ENCODE results near the gene KPNA3.

Gene KPNA3

DNA sequence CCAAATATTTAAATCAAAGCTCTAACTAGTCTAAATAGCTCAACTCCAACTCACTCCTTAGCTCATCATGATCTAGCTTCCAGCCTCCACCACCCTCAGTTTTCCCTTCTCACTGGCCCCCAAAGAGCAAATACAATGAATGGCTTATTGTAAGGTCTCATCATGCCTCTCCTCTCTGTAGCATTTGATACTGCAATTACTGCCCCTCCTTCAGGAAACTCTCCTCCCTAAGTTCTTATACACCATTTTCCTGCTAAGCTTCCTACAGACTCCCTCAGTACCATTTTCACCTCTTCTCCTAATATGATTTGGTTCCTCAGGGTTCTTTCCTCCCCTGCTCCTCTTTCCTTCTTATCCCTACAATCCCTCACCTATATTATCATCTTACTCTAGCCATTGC, 12.8 kb downstream of the KPNA3 start:
- no peak overlapping the region for H2BK12ac ChIP-seq (ENCODE audit: low read length in 2 of 2)
- no peak overlapping the region for H2BK120ac ChIP-seq (ENCODE audit: low read depth, low read length)
- no peak overlapping the region for H4K91ac ChIP-seq (ENCODE audit: low read length)
- no peak overlapping the region for H3K4me2 ChIP-seq (ENCODE audit: low read length, poor library complexity, severe bottlenecking)
- no peak overlapping the region for H3K27ac ChIP-seq (ENCODE audit: low read length, poor library complexity, severe bottlenecking)
- H3K4me3 ChIP-seq (ENCODE audit: insufficient read depth in 1 of 2, low read depth in 1 of 2, low read length in 2 of 2): no peak overlapping the region
- H2BK5ac ChIP-seq (ENCODE audit: low read depth, low read length, poor library complexity, severe bottlenecking): no peak overlapping the region
- H4K8ac ChIP-seq (ENCODE audit: low read length): no peak overlapping the region
- DNase-seq: no peak
- no peak overlapping the region for H3K9ac ChIP-seq (ENCODE audit: low read length)
- no peaks in the 10 kb centered on the region for H3K36me3 ChIP-seq (ENCODE audit: control insufficient read depth in 1 of 2, insufficient read depth in 2 of 2, low read depth in 1 of 2, low read length in 2 of 2)
- no peak overlapping the region for H2AFZ ChIP-seq (ENCODE audit: low read depth, low read length)
- peaks cover 7% of the 10 kb centered on the region for H3K4me1 ChIP-seq (ENCODE audit: control insufficient read depth, insufficient read depth, low read depth, low read length)
- H3K79me1 ChIP-seq (replicated peaks; ENCODE audit: low read length, poor library complexity, severe bottlenecking): peaks cover 9% of the 10 kb centered on the region
- H2BK15ac ChIP-seq (ENCODE audit: low read depth, poor library complexity, severe bottlenecking): no peak overlapping the region
- H3K18ac ChIP-seq (ENCODE audit: low read depth in 1 of 2, low read length in 2 of 2): no peak overlapping the region
- no peak overlapping the region for H3K14ac ChIP-seq (ENCODE audit: low read length in 2 of 2)
- H3K4ac ChIP-seq (ENCODE audit: low read depth in 1 of 2, low read length in 2 of 2): no peak overlapping the region
- no peaks in the 10 kb centered on the region for H3K9me3 ChIP-seq (ENCODE audit: control insufficient read depth, low read length)
- no peaks in the 10 kb centered on the region for H3K27me3 ChIP-seq (ENCODE audit: control insufficient read depth in 1 of 2, insufficient read depth in 1 of 2, low read length in 2 of 2)
- H2AK5ac ChIP-seq (ENCODE audit: low read length, severe bottlenecking): no peak overlapping the region
- H3K23ac ChIP-seq (ENCODE audit: low read length in 2 of 2): no peak overlapping the region

DNA sequence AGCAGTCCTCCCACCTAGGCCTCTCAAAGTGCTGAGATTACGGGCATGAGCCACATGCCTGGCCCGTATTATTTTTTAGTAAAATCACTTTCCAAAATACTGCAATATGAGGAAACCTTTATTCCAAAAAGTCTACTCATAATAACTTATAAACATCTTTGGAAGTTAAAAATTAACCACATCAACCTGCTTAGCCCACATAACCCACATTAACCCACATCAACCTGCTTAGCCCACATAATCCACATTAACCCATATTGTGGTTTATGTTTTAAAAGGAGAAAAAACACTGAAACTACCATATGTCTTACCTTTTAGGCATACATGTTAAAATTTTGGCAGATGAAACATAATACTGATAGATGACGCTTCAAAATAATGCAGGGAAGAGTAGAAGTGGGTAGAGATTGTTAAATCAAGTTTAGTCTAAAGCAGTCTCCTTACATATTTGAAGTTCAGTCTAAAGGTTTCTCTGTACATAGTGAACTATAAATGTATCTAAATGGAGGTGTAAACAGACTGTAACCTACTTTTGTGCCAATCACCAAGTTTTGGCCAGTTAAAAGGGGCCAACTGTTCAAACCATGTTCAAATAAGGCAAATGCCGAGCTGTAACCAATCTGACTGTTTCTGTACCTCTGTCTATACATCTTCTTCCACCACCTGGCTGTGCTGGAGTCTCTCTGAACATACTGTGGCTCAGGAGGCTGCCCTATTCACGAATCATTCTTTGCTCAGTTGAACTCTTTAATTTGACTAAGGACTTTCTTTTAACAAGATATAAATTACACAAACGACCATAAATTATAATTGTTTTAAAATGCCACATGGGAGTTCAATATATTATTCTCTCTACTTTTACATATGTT, 14.5 kb downstream of the KPNA3 start:
- H3K27me3 ChIP-seq (ENCODE audit: control insufficient read depth in 1 of 2, insufficient read depth in 1 of 2, low read length in 2 of 2): no peaks in the 10 kb centered on the region
- no peaks in the 10 kb centered on the region for H3K9me3 ChIP-seq (ENCODE audit: control insufficient read depth, low read length)
- no peak overlapping the region for H3K23ac ChIP-seq (ENCODE audit: low read length in 2 of 2)
- H3K27ac ChIP-seq (ENCODE audit: low read length, poor library complexity, severe bottlenecking): no peak overlapping the region
- WGBS: 99% methylated on average over 5 of the region's 6 CpGs
- no peak overlapping the region for H2AFZ ChIP-seq (ENCODE audit: low read depth, low read length)
- H2AK5ac ChIP-seq (ENCODE audit: low read length, severe bottlenecking): no peak overlapping the region
- no peak overlapping the region for H3K18ac ChIP-seq (ENCODE audit: low read depth in 1 of 2, low read length in 2 of 2)
- no peaks in the 10 kb centered on the region for H3K36me3 ChIP-seq (ENCODE audit: control insufficient read depth in 1 of 2, insufficient read depth in 2 of 2, low read depth in 1 of 2, low read length in 2 of 2)
- H3K4me3 ChIP-seq (ENCODE audit: insufficient read depth in 1 of 2, low read depth in 1 of 2, low read length in 2 of 2): no peak overlapping the region
- H3K4me2 ChIP-seq (ENCODE audit: low read length, poor library complexity, severe bottlenecking): no peak overlapping the region
- H3K14ac ChIP-seq (ENCODE audit: low read length in 2 of 2): no peak overlapping the region
- no peak overlapping the region for H4K91ac ChIP-seq (ENCODE audit: low read length)
- H2BK15ac ChIP-seq (ENCODE audit: low read depth, poor library complexity, severe bottlenecking): no peak overlapping the region
- no peak overlapping the region for H2BK120ac ChIP-seq (ENCODE audit: low read depth, low read length)
- H3K79me1 ChIP-seq (replicated peaks; ENCODE audit: low read length, poor library complexity, severe bottlenecking): peaks cover 9% of the 10 kb centered on the region
- no peak overlapping the region for H4K8ac ChIP-seq (ENCODE audit: low read length)
- no peak overlapping the region for H3K9ac ChIP-seq (ENCODE audit: low read length)
- no peak overlapping the region for H2BK5ac ChIP-seq (ENCODE audit: low read depth, low read length, poor library complexity, severe bottlenecking)
- no peak overlapping the region for H2BK12ac ChIP-seq (ENCODE audit: low read length in 2 of 2)
- no peak overlapping the region for H3K4ac ChIP-seq (ENCODE audit: low read depth in 1 of 2, low read length in 2 of 2)
- H3K4me1 ChIP-seq (ENCODE audit: control insufficient read depth, insufficient read depth, low read depth, low read length): peaks cover 6% of the 10 kb centered on the region
- DNase-seq: no peak

DNA sequence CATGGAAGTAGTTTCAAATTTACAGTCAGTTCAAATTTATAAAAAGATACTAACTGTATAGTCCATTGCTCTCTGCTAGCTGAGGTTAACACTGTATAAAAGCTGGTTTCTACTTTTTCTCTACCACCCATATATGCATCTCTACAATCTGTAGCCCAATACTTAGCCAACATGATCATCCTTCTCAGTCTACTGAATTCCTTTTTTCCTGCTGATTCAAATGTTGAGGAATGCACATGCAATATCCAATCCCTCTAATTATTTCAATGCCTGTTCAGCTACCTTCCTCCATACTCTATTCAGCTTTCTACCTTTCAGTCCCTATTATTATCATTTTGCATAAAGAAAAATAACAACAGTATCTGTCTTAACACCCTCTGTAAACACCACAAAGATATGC, 15.6 kb downstream of the KPNA3 start:
- no peak overlapping the region for H4K91ac ChIP-seq (ENCODE audit: low read length)
- H3K4me2 ChIP-seq (ENCODE audit: low read length, poor library complexity, severe bottlenecking): no peak overlapping the region
- no peaks in the 10 kb centered on the region for H3K9me3 ChIP-seq (ENCODE audit: control insufficient read depth, low read length)
- no peak overlapping the region for H3K4ac ChIP-seq (ENCODE audit: low read depth in 1 of 2, low read length in 2 of 2)
- no peak overlapping the region for H2BK15ac ChIP-seq (ENCODE audit: low read depth, poor library complexity, severe bottlenecking)
- H2BK120ac ChIP-seq (ENCODE audit: low read depth, low read length): no peak overlapping the region
- peaks cover 9% of the 10 kb centered on the region for H3K79me1 ChIP-seq (replicated peaks; ENCODE audit: low read length, poor library complexity, severe bottlenecking)
- no peak overlapping the region for H4K8ac ChIP-seq (ENCODE audit: low read length)
- no peak overlapping the region for H3K14ac ChIP-seq (ENCODE audit: low read length in 2 of 2)
- no peak overlapping the region for H3K23ac ChIP-seq (ENCODE audit: low read length in 2 of 2)
- no peaks in the 10 kb centered on the region for H3K27me3 ChIP-seq (ENCODE audit: control insufficient read depth in 1 of 2, insufficient read depth in 1 of 2, low read length in 2 of 2)
- no peaks in the 10 kb centered on the region for H3K36me3 ChIP-seq (ENCODE audit: control insufficient read depth in 1 of 2, insufficient read depth in 2 of 2, low read depth in 1 of 2, low read length in 2 of 2)
- H3K27ac ChIP-seq (ENCODE audit: low read length, poor library complexity, severe bottlenecking): no peak overlapping the region
- no peak overlapping the region for H2BK5ac ChIP-seq (ENCODE audit: low read depth, low read length, poor library complexity, severe bottlenecking)
- no peak overlapping the region for H3K18ac ChIP-seq (ENCODE audit: low read depth in 1 of 2, low read length in 2 of 2)
- no peak for DNase-seq
- no peak overlapping the region for H2BK12ac ChIP-seq (ENCODE audit: low read length in 2 of 2)
- no peak overlapping the region for H2AFZ ChIP-seq (ENCODE audit: low read depth, low read length)
- peaks cover 6% of the 10 kb centered on the region for H3K4me1 ChIP-seq (ENCODE audit: control insufficient read depth, insufficient read depth, low read depth, low read length)
- no peak overlapping the region for H2AK5ac ChIP-seq (ENCODE audit: low read length, severe bottlenecking)
- no peak overlapping the region for H3K4me3 ChIP-seq (ENCODE audit: insufficient read depth in 1 of 2, low read depth in 1 of 2, low read length in 2 of 2)
- no peak overlapping the region for H3K9ac ChIP-seq (ENCODE audit: low read length)

DNA sequence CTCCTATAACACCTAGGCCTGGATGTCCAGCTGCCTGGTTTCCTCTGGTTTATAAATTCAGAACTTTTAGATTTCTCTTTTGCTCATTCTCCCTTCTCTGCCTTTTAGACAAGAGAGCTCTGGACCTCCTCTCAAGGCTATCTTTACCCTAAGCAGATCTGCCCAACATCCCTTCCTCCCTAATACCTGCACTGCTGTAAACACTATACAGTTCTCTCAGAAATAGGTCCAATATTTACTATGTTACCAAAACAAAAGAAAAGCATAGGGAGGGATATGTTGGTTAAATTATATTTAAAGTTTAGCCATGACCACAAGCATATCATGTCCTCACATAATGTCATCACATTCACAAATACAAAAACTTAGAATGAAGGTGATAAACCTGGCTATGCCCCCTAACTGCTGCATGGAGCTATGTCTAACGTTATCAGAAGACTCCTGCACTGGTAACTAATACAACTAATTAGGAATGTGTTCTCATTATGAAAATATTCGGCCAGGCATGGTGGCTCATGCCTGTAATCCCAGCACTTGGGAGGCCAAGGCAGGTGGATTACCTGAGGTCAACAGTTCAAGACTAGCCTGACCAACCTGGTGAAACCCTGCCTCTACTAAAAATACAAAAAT, 18.0 kb downstream of the KPNA3 start:
- Histone ChIP-seq H3K9ac (ENCODE audit: low read length) (no peak overlapping the region), H3K4me2 (ENCODE audit: low read length, poor library complexity, severe bottlenecking) (no peak overlapping the region), H3K27me3 (ENCODE audit: control insufficient read depth in 1 of 2, insufficient read depth in 1 of 2, low read length in 2 of 2) (no peaks in the 10 kb centered on the region), H3K14ac (ENCODE audit: low read length in 2 of 2) (no peak overlapping the region), H2BK120ac (ENCODE audit: low read depth, low read length) (no peak overlapping the region), H3K23ac (ENCODE audit: low read length in 2 of 2) (no peak overlapping the region), H3K9me3 (ENCODE audit: control insufficient read depth, low read length) (no peaks in the 10 kb centered on the region), H3K18ac (ENCODE audit: low read depth in 1 of 2, low read length in 2 of 2) (no peak overlapping the region), H2AFZ (ENCODE audit: low read depth, low read length) (no peak overlapping the region), H3K79me1 (replicated peaks; ENCODE audit: low read length, poor library complexity, severe bottlenecking) (peaks cover 16% of the 10 kb centered on the region), H3K4me1 (ENCODE audit: control insufficient read depth, insufficient read depth, low read depth, low read length) (peaks cover 7% of the 10 kb centered on the region), H3K4ac (ENCODE audit: low read depth in 1 of 2, low read length in 2 of 2) (no peak overlapping the region), H4K91ac (ENCODE audit: low read length) (no peak overlapping the region), H3K27ac (ENCODE audit: low read length, poor library complexity, severe bottlenecking) (no peak overlapping the region), H3K36me3 (ENCODE audit: control insufficient read depth in 1 of 2, insufficient read depth in 2 of 2, low read depth in 1 of 2, low read length in 2 of 2) (no peaks in the 10 kb centered on the region), H2BK5ac (ENCODE audit: low read depth, low read length, poor library complexity, severe bottlenecking) (no peak overlapping the region), H4K8ac (ENCODE audit: low read length) (no peak overlapping the region), H2BK15ac (ENCODE audit: low read depth, poor library complexity, severe bottlenecking) (no peak overlapping the region), H2AK5ac (ENCODE audit: low read length, severe bottlenecking) (no peak overlapping the region), H3K4me3 (ENCODE audit: insufficient read depth in 1 of 2, low read depth in 1 of 2, low read length in 2 of 2) (no peak overlapping the region), H2BK12ac (ENCODE audit: low read length in 2 of 2) (no peak overlapping the region)
- 98% methylated on average over 2 of the region's 2 CpGs for WGBS
- DNase-seq: no peak
